GM19455 (cell line): ENCODE results near the gene RCHY1.
"Not testable (repeated sequence)": the region's sequence is repeated elsewhere in the genome, so short reads cannot be mapped to it uniquely, and the experiment has no call there.

Experiments
- ATAC-seq: cut with Tn5 transposase; IDR thresholded peaks from one replicate; pipeline ENCODE4 v1.9.1; 2021; ENCODE audit not compliant: unreplicated experiment

Gene RCHY1

DNA sequence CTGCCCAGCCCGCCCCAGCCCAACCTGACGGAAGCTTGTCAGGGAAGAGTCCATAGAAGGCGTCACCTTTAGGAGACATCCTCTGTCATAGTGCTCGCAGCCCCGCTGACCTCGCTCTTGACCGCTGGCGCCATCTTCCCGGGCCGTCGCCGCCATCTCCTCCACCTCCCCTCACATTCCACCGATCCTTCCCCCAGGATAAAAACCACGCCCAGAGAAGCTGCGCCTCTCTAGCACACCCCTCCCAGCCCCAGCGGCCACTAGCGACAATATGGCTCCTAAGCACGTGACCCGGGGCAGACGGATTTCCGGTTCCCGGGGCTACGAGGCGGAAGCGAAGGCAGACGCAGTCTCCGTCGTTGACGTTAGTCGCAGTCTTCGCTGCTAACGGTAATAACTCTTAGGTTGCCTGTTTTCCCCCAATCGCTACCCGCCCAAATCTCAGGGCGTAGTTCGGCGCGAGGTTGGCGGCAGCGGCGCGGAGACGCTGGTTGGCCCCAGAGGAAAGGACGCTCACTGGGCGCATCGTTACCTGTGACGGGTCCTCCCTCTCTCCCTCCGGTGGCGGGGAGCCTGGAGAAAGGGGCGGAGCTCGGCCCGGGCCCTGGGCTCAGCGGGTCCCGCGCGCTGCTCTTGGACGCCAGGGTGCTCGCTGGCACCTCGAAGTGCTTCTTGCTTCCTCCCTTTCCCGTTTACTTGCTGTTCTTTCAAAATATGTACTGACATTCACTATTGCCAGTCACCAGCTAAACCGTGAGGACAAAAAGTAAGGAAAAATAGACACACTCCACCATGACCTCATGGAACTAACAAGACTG is at the start of gene RCHY1, which contains the start of gene THAP6:
TSS of gene RCHY1 (minus strand) at position 273 of the 818 bp plus-strand sequence. CDS start at position 156, 117 bp downstream.
TSS of gene THAP6 (plus strand) at position 343 of the 818 bp plus-strand sequence. CDS start 980 bp downstream, outside the sequence.
- ATAC-seq = peak; percentile 96

DNA sequence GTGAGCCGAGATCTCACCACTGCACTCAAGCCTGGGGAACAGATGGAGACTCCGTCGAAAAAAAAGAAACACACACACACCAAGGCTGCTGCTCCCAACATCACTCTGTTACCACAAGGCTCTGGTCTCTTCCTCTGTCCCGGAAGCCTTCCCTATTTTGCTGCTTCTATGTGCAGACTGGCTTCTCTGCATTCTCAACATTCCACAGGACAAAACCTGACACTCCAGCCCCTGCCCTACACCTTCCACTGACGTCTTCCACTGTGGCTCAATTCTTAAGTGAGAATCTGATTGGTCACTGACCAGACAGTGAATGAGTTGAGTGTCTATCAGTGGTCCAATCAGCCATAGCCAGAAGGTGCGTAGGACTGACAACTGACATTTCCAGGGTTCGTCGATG is 47.6 kb upstream of the RCHY1 start:
- ATAC-seq = no peak

DNA sequence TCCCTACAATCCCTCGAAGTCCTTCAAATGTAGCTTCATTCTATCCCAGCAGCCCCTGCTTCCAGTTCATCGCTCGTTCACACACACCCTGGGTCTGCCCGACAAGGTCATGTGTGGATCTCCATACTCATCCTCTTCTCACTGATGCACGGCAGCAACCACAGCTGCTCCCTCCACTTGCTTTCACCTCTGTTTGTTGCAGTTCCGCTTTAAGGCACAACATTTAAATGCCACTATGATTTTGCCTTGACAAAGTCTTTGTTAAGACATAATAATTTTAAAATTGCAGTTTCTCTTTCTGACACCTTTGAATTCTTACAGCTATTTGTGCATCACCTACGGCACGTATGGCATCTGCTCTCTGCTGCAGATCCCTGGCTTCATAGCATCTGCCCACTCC is 43.5 kb upstream of the RCHY1 start:
- ATAC-seq = no peak

DNA sequence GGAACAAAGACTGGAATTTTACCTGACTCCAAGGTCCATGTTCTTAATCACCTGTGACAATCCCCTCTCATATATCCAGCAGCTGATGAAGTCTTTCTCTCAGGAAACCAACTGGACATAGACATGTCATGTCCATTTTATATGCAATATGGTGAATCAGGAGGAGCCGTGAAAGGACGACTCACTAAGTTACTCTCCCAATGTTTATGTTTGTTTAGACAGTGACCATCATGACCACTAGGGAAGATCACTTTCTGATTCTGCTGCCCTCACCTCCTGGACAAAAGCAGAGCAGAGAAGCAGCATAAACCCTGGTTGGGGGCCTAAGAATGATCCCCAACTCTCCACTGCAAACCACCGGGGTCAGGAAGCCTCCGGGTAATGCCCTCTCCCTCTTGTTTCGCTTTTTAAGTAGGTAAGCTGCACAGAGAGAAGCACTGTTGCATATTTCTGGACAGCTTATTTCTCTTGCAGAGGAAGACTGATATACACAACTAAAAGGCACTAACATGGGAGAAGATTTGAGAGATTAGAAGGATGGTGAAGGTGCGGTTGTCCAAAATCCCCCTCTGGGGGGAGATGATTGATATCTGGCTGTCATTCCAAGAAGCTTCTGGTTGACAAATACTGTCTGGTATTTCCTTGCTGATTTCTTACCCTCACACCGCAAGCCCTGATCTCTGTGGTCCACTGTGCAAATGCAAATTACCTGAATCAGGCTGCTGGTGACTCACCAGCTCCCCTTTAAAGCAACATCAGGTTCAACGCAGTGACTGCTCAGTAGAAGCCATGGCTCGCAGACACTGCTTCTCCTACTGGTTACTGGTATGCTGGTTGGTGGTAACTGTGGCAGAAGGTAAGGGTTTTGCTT is 41.3 kb upstream of the RCHY1 start, which contains the start of gene ODAPH:
TSS of gene ODAPH (plus strand) at position 773 of the 871 bp plus-strand sequence. CDS start at position 790, 17 bp downstream.
- peak; percentile 95 for ATAC-seq

DNA sequence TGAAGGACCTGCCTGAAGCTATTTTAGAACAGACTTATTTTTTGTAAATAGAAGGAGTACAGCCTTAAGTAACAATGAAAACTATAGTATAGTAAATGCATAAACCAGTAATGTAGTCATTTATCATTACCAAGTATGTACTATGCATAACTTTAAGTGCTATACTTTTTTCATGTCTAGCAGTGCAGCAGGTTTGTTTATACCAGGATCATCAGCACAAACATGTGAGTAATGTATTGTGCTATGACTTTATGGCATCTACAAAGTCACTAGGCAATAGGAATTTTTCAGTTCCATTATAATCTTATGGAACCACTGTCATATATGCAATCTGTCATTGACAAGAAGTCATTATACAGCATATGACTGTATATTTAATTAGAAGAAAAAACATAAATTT is 38.2 kb upstream of the RCHY1 start:
- ATAC-seq = no peak

DNA sequence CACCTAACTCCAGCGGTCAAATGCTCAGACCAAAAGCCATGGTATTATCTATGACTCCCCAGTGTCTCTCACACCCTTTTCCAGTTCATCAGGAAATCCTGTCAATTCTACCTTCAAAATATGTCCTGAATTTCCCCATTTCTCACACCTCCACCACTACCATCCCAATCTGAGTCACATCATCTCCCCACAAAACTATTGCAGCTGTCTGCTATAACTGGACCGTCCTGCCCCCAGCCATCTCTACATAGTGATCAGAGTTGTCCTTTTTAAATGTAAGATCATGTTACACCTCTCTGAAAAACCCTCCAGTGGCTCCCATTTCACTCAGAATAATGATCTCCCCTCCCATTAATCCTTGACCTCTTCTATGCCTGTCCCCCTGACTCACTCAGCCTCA is 34.8 kb upstream of the RCHY1 start:
- ATAC-seq = no peak

DNA sequence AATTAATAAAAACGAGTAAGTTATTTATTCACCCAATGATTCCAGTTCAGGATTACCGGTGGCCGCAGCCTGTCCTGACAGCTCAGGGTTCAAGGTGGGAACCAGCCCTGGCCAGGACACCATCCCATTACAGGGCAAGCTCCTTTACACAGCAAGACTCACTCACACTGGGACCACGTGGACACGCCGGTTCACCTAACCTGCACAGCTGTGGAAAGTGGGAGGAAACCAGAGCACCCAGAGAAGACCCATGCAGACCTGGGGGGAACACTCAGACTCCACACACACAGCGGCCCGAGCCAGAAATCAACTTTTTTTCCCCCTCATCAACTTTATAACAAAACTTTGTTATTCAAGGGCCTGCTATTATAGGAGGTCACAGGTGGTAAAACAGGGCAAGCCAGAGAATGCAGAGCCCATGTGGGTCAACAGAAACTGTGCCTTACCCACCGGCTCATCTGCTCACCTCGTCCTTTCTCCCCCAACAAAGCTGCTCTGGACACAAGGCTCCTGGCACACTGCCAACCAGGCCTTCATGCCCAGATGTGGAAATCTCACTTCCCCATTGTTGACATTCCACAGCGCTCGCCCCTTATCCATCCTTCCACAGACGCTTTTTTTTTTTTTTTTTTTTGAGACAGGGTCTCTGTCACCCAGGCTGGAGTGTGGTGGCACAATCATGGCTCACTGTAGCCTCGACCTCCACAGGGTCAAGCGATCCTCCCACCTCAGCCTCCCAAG is 33.6 kb upstream of the RCHY1 start:
- no peak for ATAC-seq

DNA sequence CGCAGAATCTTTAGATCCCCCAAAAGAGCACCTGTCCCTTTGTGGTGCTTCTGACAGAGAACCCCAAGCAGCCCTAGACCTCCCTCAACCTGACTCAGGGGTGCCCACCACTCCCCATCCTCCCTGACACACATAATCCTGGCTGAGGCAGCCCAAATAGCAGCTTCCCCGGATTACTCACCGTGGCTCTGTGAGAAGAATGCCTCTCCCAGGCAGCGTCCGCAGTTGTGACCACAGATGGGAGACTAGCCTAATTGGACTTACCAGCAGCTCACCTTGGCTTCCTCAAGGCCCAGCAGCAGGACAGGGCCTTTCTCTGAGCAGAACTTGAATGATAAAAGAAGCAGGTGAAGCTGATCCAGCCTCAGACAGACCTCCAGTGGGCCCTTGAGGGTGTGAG is 31.3 kb upstream of the RCHY1 start:
- no peak for ATAC-seq

DNA sequence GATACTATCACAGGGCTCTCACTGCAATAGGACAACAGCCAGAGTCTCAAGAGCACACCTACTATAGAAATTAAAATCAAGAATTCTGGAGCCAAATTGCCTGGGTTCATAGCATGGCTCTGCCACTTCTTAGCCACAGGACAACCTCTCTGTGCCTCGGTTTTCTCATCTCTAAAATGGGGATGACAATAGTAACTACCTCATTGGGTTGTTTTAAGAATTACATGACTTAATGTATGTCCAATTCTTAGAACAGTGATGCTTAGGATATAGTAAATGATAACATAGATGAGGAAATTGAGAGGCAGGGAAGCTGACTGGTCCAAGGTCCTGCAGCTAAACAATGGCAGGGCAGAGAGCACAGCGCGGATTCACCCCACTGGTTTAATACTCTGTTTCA is 30.7 kb upstream of the RCHY1 start:
- ATAC-seq = no peak

DNA sequence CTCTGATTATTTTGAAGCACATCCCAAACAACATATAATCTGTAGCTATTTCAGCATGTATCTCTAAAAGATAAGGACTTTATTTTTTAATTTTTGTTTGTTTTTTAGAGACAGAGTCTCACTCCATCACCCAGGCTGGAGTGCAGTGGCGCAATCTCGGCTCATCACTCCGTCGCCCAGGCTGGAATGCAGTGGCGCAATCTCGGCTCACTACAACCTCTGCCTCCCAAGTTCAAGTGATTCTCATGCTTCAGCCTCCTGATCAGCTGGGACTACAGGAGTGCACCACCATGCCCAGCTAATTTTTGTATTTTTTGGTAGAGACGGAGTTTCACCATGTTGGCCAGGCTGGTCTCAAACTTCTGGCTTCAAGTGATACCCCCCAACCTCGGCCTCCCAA is 30.0 kb upstream of the RCHY1 start:
- not testable (repeated sequence) for ATAC-seq

DNA sequence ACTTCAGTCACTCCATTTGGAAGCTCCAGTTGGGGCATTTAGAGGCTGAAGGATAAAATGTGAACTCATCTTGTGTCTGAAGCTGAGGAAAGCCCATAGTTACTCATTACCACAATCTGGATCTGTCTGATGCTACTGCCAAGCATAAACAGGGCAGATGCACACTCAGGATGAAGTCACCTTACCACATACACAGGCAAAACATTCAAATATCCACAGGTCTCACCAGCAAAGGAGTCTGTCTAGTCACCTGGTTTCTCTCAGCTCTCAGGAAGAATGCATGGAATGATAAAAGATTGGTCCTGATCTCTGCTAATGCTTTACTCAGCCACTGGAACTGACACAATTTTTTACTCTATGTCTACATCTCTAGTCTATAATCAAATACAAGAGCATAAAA is 28.6 kb upstream of the RCHY1 start:
- ATAC-seq = no peak

DNA sequence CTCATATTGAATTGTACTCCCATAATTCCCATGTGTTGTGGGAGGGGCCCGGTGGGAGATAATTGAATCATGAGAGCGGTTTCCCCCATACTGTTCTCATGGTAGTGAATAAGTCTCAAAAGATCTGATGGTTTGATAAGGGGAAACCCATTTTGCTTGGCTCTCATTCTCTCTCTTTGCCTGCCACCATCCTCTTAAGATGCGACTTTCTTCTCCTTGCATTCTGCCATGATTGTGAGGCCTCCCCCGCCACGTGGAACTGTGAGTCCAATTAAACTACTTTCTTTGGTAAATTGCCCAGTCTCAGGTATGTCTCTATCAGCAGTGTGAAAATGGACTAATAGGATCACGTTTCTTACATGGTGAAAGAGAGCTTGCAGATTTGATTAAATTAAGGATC is 23.1 kb upstream of the RCHY1 start:
- not testable (repeated sequence) for ATAC-seq

DNA sequence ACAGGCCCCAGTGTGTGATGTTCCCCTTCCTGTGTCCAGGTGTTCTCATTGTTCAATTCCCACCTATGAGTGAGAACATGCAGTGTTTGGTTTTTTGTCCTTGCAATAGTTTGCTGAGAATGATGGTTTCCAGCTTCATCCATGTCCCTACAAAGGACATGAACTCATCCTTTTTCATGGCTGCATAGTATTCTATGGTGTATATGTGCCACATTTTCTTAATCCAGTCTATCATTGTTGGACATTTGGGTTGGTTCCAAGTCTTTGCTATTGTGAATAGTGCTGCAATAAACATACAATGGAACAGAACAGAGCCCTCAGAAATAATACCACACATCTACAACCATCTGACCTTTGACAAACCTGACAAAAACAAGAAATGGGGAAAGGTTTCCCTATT is 19.7 kb upstream of the RCHY1 start:
- ATAC-seq = not testable (repeated sequence)

DNA sequence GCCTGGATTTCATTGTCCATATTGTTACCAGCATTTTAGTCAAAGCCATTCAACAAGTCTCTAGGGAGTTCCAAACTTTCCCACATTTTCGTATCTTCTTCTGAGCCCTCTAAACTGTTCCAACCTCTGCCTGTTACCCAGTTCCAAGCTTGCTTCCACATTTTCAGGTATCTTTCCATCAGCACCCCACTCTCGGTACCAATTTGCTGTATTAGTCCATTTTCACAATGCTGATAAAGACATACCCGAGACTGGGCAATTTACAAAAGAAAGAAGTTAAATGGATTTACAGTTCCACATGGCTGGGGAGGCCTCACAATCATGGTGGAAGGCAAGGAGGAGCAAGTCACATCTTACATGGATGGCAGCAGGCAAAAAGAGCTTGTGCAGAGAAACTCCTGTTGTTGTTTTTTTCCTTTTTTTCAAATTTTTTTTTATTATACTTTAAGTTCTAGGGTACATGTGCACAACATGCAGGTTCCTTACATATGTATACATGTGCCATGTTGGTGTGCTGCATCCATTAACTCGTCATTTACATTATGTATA is 19.2 kb upstream of the RCHY1 start:
- not testable (repeated sequence) for ATAC-seq

DNA sequence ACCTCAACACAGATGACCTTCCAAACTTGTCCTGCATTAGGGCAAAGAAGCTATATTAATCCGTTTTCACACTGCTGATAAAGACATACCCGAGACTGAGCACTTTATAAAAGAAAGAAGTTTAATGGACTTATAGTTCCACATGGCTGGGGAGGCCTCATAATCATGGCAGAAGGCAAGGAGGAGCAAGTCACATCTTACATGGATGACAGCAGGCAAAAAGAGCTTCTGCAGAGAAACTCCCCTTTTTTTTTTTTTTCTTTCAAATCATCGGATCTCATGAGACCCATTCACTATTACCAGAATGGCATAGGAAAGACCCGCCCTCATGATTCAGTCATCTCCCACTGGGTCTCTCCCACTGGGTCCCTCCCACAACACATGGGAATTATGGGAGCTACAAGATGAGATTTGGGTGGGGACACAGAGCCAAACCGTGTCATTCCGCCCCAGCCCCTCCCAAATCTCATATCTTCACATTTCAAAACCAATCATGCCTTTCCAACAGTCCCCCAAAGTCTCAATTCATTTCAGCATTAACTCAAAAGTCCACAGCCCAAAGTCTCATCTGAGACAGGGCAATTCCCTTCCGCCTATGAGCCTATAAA is 17.4 kb upstream of the RCHY1 start:
- ATAC-seq = not testable (repeated sequence)

DNA sequence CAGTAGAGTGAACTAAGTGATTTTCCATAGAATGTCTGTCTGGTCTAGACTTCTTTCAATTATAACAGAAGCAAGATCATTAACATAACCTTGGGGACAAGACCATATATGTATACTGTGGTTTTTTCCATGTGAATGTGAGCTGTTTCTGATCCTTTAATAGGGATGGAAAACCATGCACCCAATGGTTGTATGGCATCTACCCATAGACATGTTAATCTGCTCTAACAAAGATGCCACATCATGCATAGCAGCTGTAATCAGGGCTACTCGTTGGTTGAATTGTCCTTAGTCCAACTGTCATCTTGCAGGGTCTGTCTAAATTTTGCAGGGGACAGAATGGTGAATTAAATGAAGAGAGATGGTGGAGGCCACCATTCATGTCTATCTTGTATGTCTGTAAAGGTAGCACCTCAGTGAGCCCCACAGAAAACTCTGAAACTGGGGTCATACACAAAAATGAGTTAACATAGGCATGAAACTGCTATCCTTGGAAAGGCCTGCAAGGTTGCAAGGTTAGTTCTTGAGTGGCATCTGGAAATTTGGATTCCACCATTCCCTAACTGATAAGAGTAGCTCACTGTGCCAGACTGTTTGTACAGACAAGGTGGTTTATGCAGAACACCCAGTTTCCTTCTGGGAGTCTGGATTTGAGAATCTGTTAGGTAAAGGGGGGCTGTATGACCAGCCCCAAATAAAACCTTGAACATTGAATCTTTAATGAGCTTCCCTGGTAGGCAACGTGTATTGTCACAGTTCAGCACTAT is 16.5 kb upstream of the RCHY1 start:
- no peak for ATAC-seq

DNA sequence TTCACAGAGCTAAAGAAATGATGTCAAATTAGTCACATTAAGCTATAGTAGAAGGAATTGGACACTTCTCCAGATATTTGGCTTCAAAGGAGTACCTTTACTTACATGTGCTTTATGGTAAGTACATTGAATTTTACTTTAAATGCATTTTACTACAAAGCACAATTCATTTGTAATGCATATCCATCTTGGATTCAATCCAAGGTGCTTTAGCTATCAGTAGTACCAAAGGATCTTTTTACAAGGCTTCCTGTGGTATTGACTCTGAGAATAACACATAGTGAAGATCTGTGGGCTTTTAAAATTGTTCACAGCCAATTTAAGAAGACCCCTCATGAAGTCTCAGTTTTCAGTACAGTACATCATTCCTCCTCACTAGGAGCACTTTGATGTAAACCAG is 13.3 kb upstream of the RCHY1 start:
- no peak for ATAC-seq

DNA sequence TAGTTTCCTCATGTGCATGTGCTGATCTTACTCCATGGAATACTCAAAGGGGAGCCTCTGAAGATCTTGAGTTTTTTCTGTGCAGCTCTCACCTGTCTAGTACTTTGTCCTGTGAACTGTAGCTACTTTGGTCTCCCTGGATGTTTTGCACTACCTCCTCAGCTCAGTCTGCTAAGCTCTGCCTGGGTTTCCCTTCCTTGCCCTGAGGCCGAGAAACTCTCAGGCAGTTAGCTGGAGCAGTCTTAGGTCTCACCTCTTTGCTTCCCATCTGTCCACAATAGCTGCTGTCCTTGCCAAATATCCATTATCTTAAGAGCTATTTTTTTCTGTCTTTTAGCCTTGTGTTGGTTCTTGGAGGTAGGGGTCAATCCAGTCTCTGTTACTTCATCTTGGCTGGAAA is 11.7 kb upstream of the RCHY1 start:
- ATAC-seq = no peak

DNA sequence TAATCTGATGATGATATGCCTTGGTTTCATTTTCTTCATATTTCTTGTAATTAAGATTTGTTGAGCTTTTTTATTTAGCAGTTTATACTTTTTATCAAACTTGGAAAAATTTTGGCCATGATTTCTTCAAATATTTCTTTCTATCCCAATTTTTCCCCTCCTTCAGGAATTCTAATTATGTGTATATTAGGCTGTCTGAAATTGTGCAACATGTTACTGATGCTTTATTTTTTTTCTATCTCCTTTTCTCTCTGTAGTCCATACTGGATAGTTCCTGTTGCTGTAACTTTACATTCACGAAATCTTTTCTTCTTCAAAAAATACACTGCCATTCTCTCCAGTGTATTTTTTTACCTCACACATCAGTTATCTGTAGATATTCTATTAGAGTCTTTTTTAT is 10.9 kb upstream of the RCHY1 start:
- no peak for ATAC-seq

DNA sequence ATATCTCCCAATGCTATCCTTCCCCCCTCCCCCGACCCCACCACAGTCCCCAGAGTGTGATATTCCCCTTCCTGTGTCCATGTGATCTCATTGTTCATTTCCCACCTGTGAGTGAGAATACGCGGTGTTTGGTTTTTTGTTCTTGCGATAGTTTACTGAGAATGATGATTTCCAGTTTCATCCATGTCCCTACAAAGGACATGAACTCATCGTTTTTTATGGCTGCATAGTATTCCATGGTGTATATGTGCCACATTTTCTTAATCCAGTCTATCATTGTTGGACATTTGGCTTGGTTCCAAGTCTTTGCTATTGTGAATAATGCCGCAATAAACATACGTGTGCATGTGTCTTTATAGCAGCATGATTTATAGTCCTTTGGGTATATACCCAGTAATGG is 5.2 kb upstream of the RCHY1 start:
- ATAC-seq = not testable (repeated sequence)
